Psoas muscle (tissue), 8 donors: ENCODE results near the gene APPBP2. TPM values are rescaled to one million over a fixed set of nuclear protein-coding genes. Genes with fewer than 3 reads are reported as not detected.

Experiments
- ATAC-seq, 4 donors: fragments of 200-7000 bp; cut with Tn5 transposase; one replicate each; pipeline ENCODE4 v1.9.1; 2020; ENCODE audit warnings: moderate library complexity in 3 of 4, mild to moderate bottlenecking in 2 of 4
- DNase-seq, 2 donors: peaks; one replicate each; pipeline ENCODE4 v3.0.0-alpha.2; 2020
- H3K27ac ChIP-seq: fragments of 200-600 bp; one replicate; pipeline ENCODE4 v1.8.0; 2022
- H3K27me3 ChIP-seq, 3 donors: fragments of 200-600 bp in 1 of 3; one replicate each; pipeline versions ENCODE4 v1.6.1 to v1.8.0; 2013 to 2022; ENCODE audit warnings: low read length in 2 of 3, mild to moderate bottlenecking in 2 of 3, moderate library complexity in 1 of 3; ENCODE audit not compliant: insufficient read depth in 3 of 3
- H3K36me3 ChIP-seq, 2 donors: fragments of 200-600 bp in 1 of 2; one replicate each; pipeline versions ENCODE4 v1.6.1 to v1.8.0; 2013 to 2022; ENCODE audit warnings: low read depth in 1 of 2, mild to moderate bottlenecking in 1 of 2, moderate library complexity in 1 of 2; ENCODE audit not compliant: insufficient read depth in 1 of 2
- H3K4me1 ChIP-seq: fragments of 200-600 bp; one replicate; pipeline ENCODE4 v1.8.0; 2022
- H3K4me3 ChIP-seq: fragments of 200-600 bp; one replicate; pipeline ENCODE4 v1.8.0; 2022; ENCODE audit warnings: mild to moderate bottlenecking
- H3K9me3 ChIP-seq: fragments of 200-600 bp; one replicate; pipeline ENCODE4 v1.8.0; 2022
- CTCF ChIP-seq: fragments of 200-600 bp; IDR thresholded peaks from one replicate; pipeline ENCODE4 v1.8.0; 2022; ENCODE audit warnings: antibody characterized with exemption
- WGBS, 3 donors: extraction: QIAGEN DNeasy Blood & Tissue Kit; methylation state at CpG; one replicate each; pipeline versions ENCODE4 v1.1.6 to v1.1.7; 2013; 5-methylcytosine and 5-hydroxymethylcytosine counted together
- intact Hi-C, 2 donors: fragments of 100-400 bp; cut with DNase I; formaldehyde crosslinking; loops; one replicate each; pipeline versions ENCODE4 v1.11.0 to v1.14.2; 2022
- polyA plus RNA-seq, 3 donors: library from polyadenylated mRNA; stranded (reverse); fragments of 200-250 nt; gene quantifications; one replicate each; pipeline ENCODE4 v1.2.3, GENCODE V29; 2013
- total RNA-seq, 4 donors: library from RNA; stranded (reverse); fragmentation: NEBNext Ultra II Directional in 2 of 4; extraction: Animal tissue kit (Norgen Biotek cat#: 25700) in 2 of 4; gene quantifications; one replicate each; pipeline versions ENCODE4 v1.2.1 to v1.2.4, GENCODE V29; 2021 to 2023
- donor health status: healthy with polysubstance abuse.
- donor health status: DM: no; HTN: no; CAD: no; lungs with moderate emphysema.
- donor health status: Bipolar disorder and iron deficiency.
- donor health status: healthy.
- donor health status: DM: yes; HTN: yes; CAD: no.
- donor health status: DM: no; HTN: no; CAD: no.
- donor health status: DM: no; HTN: no; CAD: no.
- donor health status: DM: yes; HTN: yes; CAD: no.

The APPBP2 gene
- total and polyA plus RNA-seq, 7 donors, result 5.9 to 35.4 (median 22.1) TPM

DNA sequence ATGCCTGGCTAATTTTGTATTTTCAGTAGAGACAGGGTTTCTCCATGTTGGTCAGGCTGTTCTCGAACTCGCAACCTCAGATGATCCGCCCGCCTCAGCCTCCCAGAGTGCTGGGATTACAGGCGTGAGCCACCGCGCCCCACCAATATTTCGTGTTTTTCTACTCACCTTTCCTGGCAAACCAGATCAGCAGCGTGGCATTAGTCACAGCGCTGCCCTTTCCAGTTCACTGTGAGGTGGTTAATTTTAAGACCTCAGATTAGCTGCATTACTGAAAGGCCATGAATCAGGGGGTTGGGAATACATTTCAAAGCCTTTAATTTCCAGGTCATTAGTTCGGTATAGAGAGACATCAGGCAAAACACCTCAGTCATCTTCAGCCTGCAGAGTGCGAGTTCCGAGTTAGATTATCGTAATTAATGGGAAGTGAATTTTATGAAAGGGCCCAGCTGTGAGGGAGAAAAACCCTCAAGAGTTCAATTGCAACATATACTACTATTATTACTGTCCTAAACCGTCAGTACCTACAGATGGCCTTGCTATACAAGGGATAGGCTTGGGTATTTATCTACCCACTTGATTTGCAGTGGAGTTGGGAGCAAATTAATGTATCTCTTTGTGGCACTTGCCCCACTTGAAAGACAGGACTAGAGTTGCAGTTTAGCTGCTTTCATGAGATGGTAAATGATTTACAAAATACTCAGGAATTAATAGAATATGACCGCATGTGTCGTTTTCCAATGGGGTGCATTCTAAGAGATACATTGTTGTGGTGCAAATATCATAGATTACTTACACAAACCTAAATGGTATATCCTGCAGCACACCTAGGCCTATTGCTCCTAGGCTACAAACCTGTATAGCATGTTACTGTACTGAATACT, 132.0 kb downstream of the APPBP2 start:
- no peaks in the 10 kb centered on the region for H3K9me3 ChIP-seq
- no peak overlapping the region for H3K27ac ChIP-seq
- ATAC-seq (no peak), DNase-seq (no peak)
- H3K36me3 ChIP-seq, result no peaks in the 10 kb centered on the region
- 93 to 94% (median 94%) methylated on average over 17 of the region's 17 CpGs for WGBS, 3 donors
- TF ChIP-seq CTCF, result no peak
- intact Hi-C loops, result no loop called here
- peaks cover 19% of the 10 kb centered on the region for H3K4me1 ChIP-seq
- H3K4me3 ChIP-seq, result no peak overlapping the region
- H3K27me3 ChIP-seq, result no peaks in the 10 kb centered on the region

Other genes with a start within 250 kb of the APPBP2 start
- 10 to 100 TPM; 34.0 to 64.9 (median 50.6) TPM for gene USP32, start 134.1 kb downstream of the APPBP2 start, total RNA-seq
- 10 to 100 TPM; 19.5 to 56.7 (median 36.4) TPM for gene USP32, start 134.1 kb downstream of the APPBP2 start, polyA plus RNA-seq
- under 1 TPM in 1 of 4 donors, not detected in 3; 0.67 TPM for gene CHCT1, start 103.8 kb downstream of the APPBP2 start, total RNA-seq
- under 1 TPM in 1 of 3 donors, not detected in 2; 0.05 TPM for gene CHCT1, start 103.8 kb downstream of the APPBP2 start, polyA plus RNA-seq
- 10 to 100 TPM in 1 of 4 donors, 1 to 10 TPM in 3; 7.0 to 10.5 (median 8.4) TPM for gene PPM1D, start 74.0 kb upstream of the APPBP2 start, total RNA-seq
- 1 to 10 TPM; 2.8 to 5.6 (median 4.0) TPM for gene PPM1D, start 74.0 kb upstream of the APPBP2 start, polyA plus RNA-seq
- 10 to 100 TPM; 15.0 to 28.8 (median 19.1) TPM for gene BCAS3, start 151.6 kb upstream of the APPBP2 start, total RNA-seq
- 1 to 10 TPM; 2.4 to 7.1 (median 5.1) TPM for gene BCAS3, start 151.6 kb upstream of the APPBP2 start, polyA plus RNA-seq